Large intestine (tissue), 3 donors: ENCODE results near the gene KRTAP12-1. TPM values are rescaled to one million over a fixed set of nuclear protein-coding genes. Genes with fewer than 3 reads are reported as not detected.

Experiments
- DNase-seq, 2 donors: peaks; one replicate each; pipeline versions ENCODE4 v3.0.0 to v3.0.0-alpha.2; 2013
- H3K27ac ChIP-seq: one replicate; pipeline ENCODE4 v1.5.1; 2013; ENCODE audit warnings: low read length
- H3K27me3 ChIP-seq: 2 replicates; pipeline ENCODE4 v1.6.1; 2013; ENCODE audit warnings: low read length; ENCODE audit not compliant: control insufficient read depth, insufficient read depth
- H3K36me3 ChIP-seq: 2 replicates; pipeline ENCODE4 v1.6.1; 2013; ENCODE audit warnings: low read length; ENCODE audit not compliant: control insufficient read depth, insufficient read depth
- H3K4me1 ChIP-seq: one replicate; pipeline ENCODE4 v1.6.1; 2013; ENCODE audit warnings: low read length; ENCODE audit not compliant: control insufficient read depth, insufficient read depth
- H3K4me3 ChIP-seq: one replicate; pipeline ENCODE4 v1.5.1; 2013; ENCODE audit warnings: low read length
- H3K9me3 ChIP-seq: one replicate; pipeline ENCODE4 v1.6.1; 2013; ENCODE audit warnings: mild to moderate bottlenecking, low read depth, low read length, moderate library complexity; ENCODE audit not compliant: control insufficient read depth
- WGBS: methylation state at CpG from one replicate; pipeline ENCODE4 v1.1.5; 2013; ENCODE audit warnings: low lambda C conversion rate; ENCODE audit not compliant: insufficient coverage; 5-methylcytosine and 5-hydroxymethylcytosine counted together
- polyA plus RNA-seq: library from polyadenylated mRNA; unstranded; fragments of 120-200 nt; gene quantifications from one replicate; pipeline ENCODE4 v1.2.1, GENCODE V29; 2013

The KRTAP12-1 gene
- polyA plus RNA-seq, 1 donor = not detected

GRCh38 chr21:44723177-44724131 lies 41.5 kb upstream of the KRTAP12-1 start:
- H3K9me3 ChIP-seq = no peaks in the 10 kb centered on the region
- no CpG with 5 or more reads among the region's 61 CpGs for WGBS
- H3K36me3 ChIP-seq = no peaks in the 10 kb centered on the region
- H3K27me3 ChIP-seq = peaks cover 48% of the 10 kb centered on the region
- H3K27ac ChIP-seq = no peak overlapping the region
- H3K4me3 ChIP-seq = no peak overlapping the region
- H3K4me1 ChIP-seq = no peaks in the 10 kb centered on the region
- peak in 1 of 2 donors; percentile 6 for DNase-seq

DNA sequence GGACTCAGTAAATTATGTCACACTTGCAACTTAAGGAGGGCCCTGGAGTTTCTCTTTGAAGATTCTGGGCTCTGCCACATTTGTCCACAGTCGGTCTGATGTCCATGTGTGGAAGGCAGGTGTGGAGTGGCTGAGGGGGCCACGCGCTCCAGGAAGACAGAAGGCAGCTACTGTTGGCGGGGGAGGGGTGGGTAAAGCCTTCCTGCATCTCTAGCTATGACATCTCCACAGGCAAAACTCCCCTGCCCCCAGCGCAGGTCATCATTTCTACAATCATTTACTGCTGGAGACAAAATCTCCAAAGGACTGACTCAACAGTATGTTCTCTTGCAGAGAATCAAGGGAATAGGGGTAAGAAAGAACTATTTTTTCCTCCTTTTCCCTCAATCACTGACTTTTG lies 40.8 kb upstream of the KRTAP12-1 start:
- H3K27ac ChIP-seq = no peak overlapping the region
- H3K4me3 ChIP-seq = no peak overlapping the region
- no peaks in the 10 kb centered on the region for H3K9me3 ChIP-seq
- H3K36me3 ChIP-seq = no peaks in the 10 kb centered on the region
- H3K4me1 ChIP-seq = no peaks in the 10 kb centered on the region
- no peak for DNase-seq
- H3K27me3 ChIP-seq = peaks cover 53% of the 10 kb centered on the region
- no CpG with 5 or more reads among the region's 5 CpGs for WGBS

- Histone ChIP-seq H3K4me1 (no peaks in the 10 kb centered on the region), H3K27me3 (peaks cover 49% of the 10 kb centered on the region), H3K4me3 (no peak overlapping the region), H3K9me3 (no peaks in the 10 kb centered on the region), H3K27ac (no peak overlapping the region), H3K36me3 (no peaks in the 10 kb centered on the region)
- no CpG with 5 or more reads among the region's 2 CpGs for WGBS
- no peak for DNase-seq
These were observed 38.2 kb upstream of the KRTAP12-1 start for GRCh38 chr21:44720170-44720569.

DNA sequence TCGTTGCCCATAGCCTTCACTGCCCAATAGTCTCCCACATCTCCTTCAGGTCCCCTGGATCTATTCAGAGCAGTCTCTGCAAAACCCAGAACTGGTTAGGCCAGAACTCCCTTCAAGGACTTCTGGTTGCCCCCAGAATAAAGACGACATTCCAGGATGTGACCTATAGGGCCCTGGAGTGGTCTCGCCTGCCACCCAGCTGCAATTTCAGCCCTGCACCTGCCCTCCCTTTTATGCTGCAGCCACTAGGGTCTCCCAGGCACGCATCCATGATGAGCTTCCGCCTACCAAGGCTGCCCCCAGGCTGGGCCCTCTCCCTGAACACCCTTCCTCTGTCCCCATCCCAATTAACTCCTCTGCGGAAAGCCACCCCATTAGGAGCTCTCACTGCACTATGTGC lies 36.6 kb upstream of the KRTAP12-1 start:
- no peak for DNase-seq
- no peaks in the 10 kb centered on the region for H3K36me3 ChIP-seq
- no peak overlapping the region for H3K4me3 ChIP-seq
- H3K9me3 ChIP-seq = no peaks in the 10 kb centered on the region
- H3K27ac ChIP-seq = no peak overlapping the region
- WGBS = no CpG with 5 or more reads among the region's 6 CpGs
- H3K4me1 ChIP-seq = no peaks in the 10 kb centered on the region
- peaks cover 51% of the 10 kb centered on the region for H3K27me3 ChIP-seq

DNA sequence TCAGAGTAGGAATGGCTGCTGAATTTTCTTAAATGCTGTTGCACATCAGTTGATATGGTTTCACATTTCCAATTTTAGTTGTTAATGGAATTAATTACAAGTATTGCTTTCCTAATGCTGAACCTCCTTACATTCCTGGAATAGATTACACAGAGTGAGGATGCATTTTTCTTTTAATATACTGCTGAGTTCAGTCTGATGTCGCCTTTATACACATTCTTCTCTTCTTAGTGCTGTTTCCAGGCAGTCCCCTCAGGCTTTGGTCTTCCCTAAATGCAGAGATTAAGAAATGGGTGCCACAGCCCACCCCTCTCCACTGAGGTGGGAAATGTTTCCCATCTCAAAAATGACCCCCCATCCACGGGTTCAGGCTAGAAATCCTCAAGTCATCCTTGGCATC lies 36.1 kb upstream of the KRTAP12-1 start:
- H3K4me1 ChIP-seq = no peaks in the 10 kb centered on the region
- no peak overlapping the region for H3K27ac ChIP-seq
- H3K27me3 ChIP-seq = peaks cover 51% of the 10 kb centered on the region
- no peak overlapping the region for H3K4me3 ChIP-seq
- no CpG with 5 or more reads among the region's 2 CpGs for WGBS
- no peak for DNase-seq
- no peaks in the 10 kb centered on the region for H3K36me3 ChIP-seq
- H3K9me3 ChIP-seq = no peaks in the 10 kb centered on the region

- no peak overlapping the region for H3K27ac ChIP-seq
- H3K36me3 ChIP-seq = no peaks in the 10 kb centered on the region
- no peaks in the 10 kb centered on the region for H3K4me1 ChIP-seq
- peaks cover 53% of the 10 kb centered on the region for H3K27me3 ChIP-seq
- no peaks in the 10 kb centered on the region for H3K9me3 ChIP-seq
- no peak for DNase-seq
- H3K4me3 ChIP-seq = no peak overlapping the region
These were observed 35.0 kb upstream of the KRTAP12-1 start for GRCh38 chr21:44716984-44717383.

DNA sequence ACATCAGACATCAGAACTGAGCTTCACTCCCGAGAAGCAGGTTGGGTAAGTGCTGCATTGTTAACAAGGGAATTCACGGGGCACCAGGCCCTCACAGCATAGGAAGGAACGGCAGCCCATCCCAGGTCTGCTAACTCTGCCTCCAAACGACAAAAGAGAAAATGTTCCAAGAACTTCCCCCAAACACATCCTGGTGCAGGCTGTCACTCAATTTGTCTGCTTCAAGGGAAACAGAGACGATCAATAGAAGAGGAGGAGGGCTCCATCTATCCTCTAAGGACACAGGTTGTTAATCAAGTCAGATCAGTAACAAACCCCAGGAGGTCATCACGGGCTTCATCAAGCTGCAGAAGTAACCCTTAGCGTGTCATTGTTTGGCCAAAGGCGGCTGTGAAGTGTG lies 32.9 kb upstream of the KRTAP12-1 start:
- no peaks in the 10 kb centered on the region for H3K9me3 ChIP-seq
- no CpG with 5 or more reads among the region's 8 CpGs for WGBS
- no peak for DNase-seq
- peaks cover 10% of the 10 kb centered on the region for H3K4me1 ChIP-seq
- peaks cover 70% of the 10 kb centered on the region for H3K27me3 ChIP-seq
- no peaks in the 10 kb centered on the region for H3K36me3 ChIP-seq
- H3K27ac ChIP-seq = no peak overlapping the region
- H3K4me3 ChIP-seq = no peak overlapping the region

- Histone ChIP-seq H3K36me3 (no peaks in the 10 kb centered on the region), H3K9me3 (peaks cover 5% of the 10 kb centered on the region), H3K27me3 (peaks cover 78% of the 10 kb centered on the region), H3K4me1 (peaks cover 10% of the 10 kb centered on the region), H3K4me3 (no peak overlapping the region), H3K27ac (no peak overlapping the region)
- WGBS = no CpG with 5 or more reads among the region's 10 CpGs
- DNase-seq = no peak
These were observed 31.9 kb upstream of the KRTAP12-1 start for GRCh38 chr21:44713846-44714245.

DNA sequence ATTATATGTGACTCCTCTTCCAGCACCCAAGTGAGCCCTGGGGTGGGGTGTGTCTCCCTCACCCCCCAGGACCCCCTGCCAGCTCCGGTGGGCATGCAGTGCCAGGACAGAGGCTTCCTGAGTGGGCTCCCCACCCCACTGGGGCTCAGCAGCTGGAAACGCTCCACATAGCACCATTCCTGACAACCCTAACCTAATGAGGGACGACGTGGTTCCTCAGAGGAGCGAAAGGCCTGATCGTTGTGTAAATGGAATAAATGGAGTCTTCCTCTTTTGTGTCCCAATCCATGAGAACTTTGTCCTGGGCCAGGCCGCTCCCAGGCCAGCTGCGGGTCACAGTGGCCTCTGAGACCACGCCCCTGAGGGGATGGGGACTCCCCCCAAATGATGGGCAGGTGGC lies 31.2 kb upstream of the KRTAP12-1 start:
- no CpG with 5 or more reads among the region's 9 CpGs for WGBS
- H3K27me3 ChIP-seq = peaks cover 78% of the 10 kb centered on the region
- H3K9me3 ChIP-seq = peaks cover 5% of the 10 kb centered on the region
- DNase-seq = no peak
- peaks cover 10% of the 10 kb centered on the region for H3K4me1 ChIP-seq
- no peaks in the 10 kb centered on the region for H3K36me3 ChIP-seq
- H3K27ac ChIP-seq = no peak overlapping the region
- no peak overlapping the region for H3K4me3 ChIP-seq

- DNase-seq = no peak
- Histone ChIP-seq H3K36me3 (no peaks in the 10 kb centered on the region), H3K4me3 (no peak overlapping the region), H3K27me3 (peaks cover 83% of the 10 kb centered on the region), H3K27ac (no peak overlapping the region), H3K9me3 (peaks cover 5% of the 10 kb centered on the region), H3K4me1 (peaks cover 10% of the 10 kb centered on the region)
- WGBS = no CpG with 5 or more reads among the region's 22 CpGs
These were observed 30.5 kb upstream of the KRTAP12-1 start for GRCh38 chr21:44712203-44713028.
